GM10266 (cell line): Measurements from ENCODE around the gene HOXC13.

Experiments used
- DNase-seq: peaks from one replicate; pipeline ENCODE4 v3.0.0; 2012; ENCODE audit errors: extremely low spot score
- TF ChIP-seq, protein P1 (sequence below): IDR thresholded peaks from 2 replicates; pipeline ENCODE4 v1.5.1; 2012; ENCODE audit warnings: mild to moderate bottlenecking, low read depth; ENCODE audit not compliant: control insufficient read depth, insufficient read depth; ENCODE audit errors: missing control alignments

The HOXC13 gene

DNA sequence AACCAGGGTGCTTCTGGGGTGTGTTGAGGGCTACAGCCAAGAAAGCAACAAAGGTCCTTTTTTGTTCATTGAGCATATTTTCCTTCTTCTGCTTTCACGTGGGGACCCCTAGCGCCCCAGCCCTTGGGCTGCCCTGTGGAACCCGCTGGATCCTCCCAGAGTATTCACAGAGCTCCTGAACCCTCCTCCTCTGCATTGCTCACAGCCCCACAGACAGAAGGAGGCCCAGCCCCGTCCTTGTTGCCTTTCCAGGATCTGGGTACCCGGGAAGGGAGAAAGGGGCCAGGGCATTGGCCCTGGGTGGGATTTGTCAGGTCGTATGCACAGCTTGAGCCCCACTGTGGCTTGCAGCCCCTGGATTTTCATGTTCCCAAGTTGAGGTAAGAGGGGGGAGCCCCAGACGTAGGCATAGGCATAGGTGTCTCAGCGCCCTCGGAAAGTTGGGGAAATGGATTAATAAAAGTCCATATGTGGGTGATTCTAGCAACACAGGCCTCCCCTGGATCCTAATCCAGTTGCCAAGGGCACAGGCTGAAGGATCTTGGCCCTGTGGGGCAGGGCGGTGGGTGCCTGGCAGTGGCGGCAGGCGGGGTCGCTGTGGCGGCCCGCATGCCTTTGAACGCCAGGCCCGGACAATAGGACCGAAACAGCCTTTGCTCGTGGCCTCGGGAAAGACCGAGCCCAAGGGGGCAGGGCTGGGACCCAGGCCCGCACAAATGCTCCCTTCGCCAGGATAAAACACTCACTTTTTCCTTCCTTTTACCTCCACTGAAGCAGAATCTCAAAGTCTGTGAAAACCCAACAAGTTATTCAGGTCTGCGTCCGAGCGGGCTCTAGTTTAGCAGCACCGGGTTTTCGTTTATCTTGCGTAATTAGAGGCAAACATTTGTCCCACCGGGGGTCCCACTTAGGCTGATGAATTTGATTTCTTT is 43.3 kb downstream of the HOXC13 start:
- no peak for DNase-seq
- TF ChIP-seq, protein P1, sequence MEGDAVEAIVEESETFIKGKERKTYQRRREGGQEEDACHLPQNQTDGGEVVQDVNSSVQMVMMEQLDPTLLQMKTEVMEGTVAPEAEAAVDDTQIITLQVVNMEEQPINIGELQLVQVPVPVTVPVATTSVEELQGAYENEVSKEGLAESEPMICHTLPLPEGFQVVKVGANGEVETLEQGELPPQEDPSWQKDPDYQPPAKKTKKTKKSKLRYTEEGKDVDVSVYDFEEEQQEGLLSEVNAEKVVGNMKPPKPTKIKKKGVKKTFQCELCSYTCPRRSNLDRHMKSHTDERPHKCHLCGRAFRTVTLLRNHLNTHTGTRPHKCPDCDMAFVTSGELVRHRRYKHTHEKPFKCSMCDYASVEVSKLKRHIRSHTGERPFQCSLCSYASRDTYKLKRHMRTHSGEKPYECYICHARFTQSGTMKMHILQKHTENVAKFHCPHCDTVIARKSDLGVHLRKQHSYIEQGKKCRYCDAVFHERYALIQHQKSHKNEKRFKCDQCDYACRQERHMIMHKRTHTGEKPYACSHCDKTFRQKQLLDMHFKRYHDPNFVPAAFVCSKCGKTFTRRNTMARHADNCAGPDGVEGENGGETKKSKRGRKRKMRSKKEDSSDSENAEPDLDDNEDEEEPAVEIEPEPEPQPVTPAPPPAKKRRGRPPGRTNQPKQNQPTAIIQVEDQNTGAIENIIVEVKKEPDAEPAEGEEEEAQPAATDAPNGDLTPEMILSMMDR: no peak

DNA sequence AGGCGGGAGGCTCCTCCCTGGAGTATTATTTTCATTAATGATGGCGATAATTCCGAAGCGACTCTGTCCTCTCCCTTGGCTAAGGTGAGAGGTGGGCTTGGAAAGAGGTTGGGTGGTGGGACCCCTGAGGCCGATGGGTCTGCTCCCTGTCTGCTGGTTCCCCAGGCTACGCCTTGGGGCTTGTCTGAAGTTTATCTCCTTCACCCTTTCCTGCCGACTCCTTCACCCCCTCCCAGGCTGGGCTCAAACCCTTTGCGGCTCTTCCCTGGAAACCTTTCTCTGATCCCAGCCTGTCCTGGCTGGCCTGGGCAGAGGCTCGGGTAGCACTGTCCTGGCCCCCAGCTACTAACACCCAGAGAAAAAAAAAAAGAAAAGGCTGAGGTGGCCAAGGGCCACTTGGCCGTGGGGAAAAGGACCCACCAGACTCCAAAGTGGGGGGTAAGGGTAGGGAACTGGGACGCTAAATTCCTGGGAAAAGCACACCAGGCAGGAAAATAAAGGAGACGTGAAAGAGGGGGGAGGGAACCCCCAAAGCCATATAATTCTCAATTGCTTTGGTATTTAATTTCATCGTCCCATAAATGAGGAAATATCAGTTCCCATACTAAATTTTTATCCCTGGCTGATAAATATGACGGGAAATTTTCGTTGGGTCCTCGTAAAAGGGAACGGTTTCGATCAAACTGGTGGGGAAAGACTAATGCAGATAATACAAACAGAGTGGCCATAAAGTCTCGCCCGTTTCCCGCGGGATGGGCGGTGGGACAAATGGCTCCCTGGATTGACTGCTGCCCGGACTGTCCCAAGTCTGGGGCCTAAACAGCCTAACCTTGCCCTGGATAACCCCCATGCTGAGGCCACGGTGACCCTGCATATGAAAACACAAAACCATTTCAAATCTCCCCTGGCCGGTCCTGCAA is 44.3 kb downstream of the HOXC13 start:
- no peak for DNase-seq
- TF ChIP-seq, protein P1: no peak

DNA sequence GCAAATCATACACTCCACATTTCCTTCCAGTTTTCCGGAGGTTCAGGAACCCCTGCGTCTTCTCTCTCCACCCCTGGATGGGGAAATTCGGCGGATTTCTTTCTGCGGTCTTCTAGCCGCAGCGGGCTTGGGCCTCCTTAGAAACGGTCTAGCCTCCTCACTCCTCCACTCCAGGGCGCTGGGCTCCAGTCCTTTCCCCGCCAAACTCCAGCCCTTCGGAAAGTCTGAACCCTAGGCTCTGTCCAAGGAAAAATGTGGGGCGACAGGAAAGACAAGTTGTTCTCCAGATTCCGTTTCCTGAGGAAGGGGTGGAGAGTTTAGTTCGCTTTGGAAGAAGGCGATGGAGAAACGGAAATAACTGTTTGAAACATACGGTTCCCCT is 44.9 kb downstream of the HOXC13 start:
- no peak for DNase-seq
- TF ChIP-seq, protein P1: no peak

DNA sequence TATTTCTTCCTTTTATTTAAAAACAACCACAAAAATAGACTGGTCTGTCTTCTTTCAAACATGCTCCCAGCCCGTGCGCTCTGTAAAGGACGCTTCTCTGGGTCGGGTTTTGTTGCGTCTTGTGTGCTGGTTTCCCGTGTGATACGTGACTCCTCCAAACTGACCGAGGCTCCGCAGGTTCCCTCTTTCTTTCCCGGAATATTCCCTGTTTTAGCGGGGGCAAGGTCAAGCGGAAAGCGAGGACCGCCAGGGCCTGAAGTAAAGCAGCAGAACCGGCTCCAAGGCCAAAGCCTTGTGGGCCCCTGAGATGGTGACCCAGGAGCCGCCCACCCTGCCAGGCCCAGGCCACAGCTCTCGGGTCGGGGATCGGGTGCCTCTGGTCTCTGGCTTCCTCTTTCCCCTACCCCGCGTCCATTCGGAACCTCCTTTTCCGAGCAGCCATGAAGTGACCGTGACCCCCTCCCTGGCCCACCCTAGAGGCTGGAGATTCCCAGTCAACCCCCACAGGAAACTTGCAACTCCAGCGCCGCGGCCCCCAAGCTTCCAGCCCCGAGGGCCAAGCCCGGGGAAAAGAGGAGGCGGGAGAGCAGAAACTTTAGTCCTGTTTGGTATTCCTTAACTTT is 45.4 kb downstream of the HOXC13 start:
- TF ChIP-seq, protein P1: no peak
- no peak for DNase-seq

DNA sequence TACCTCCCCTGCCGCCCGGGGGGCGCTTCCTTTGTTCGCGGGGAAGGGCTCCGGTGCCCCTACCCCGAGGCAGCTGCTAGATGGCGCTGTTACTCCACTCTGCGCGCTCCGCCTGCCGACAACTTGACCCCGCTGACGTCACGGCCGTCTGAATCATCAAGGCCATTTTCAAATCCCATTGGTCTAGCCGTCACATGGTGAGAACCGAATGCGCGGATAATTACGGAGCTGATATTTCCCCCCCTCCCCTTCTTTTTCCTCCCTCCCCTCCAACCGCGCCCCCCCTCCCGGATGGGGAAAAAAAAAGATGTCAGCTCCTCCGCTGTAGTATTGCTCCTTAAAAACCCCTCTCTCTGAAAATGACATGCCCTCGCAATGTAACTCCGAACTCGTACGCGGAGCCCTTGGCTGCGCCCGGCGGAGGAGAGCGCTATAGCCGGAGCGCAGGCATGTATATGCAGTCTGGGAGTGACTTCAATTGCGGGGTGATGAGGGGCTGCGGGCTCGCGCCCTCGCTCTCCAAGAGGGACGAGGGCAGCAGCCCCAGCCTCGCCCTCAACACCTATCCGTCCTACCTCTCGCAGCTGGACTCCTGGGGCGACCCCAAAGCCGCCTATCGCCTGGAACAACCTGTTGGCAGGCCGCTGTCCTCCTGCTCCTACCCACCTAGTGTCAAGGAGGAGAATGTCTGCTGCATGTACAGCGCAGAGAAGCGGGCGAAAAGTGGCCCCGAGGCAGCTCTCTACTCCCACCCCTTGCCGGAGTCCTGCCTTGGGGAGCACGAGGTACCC is 46.5 kb downstream of the HOXC13 start, which contains the start of gene HOXC10:
Gene HOXC10, plus strand, starts transcription at position 246 of the 791 bp plus-strand sequence. Its CDS starts 114 bp downstream, at position 360.
- DNase-seq: peak; percentile 92

DNA sequence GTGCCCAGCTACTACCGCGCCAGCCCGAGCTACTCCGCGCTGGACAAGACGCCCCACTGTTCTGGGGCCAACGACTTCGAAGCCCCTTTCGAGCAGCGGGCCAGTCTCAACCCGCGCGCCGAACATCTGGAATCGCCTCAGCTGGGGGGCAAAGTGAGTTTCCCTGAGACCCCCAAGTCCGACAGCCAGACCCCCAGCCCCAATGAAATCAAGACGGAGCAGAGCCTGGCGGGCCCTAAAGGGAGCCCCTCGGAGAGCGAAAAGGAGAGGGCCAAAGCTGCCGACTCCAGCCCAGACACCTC is 47.0 kb downstream of the HOXC13 start:
- TF ChIP-seq, protein P1: no peak
- no peak for DNase-seq

More for the DNA sequence above, 46.5 kb downstream of the HOXC13 start, which contains the start of gene HOXC10:
- TF ChIP-seq, protein P1: peak; percentile 84
